HG02642 (cell line): ENCODE data around the gene TMEM121B.

Experiments used
- ATAC-seq: cut with Tn5 transposase; IDR thresholded peaks from one replicate; pipeline ENCODE4 v1.9.1; 2021; ENCODE audit warnings: mild to moderate bottlenecking; ENCODE audit not compliant: unreplicated experiment, poor library complexity

The TMEM121B gene

GRCh38 chr22:17097062-17097461 lies 24.1 kb downstream of the TMEM121B start:
- ATAC-seq: no peak

- ATAC-seq: no peak
Observed at GRCh38 chr22:17096071-17096470, 25.1 kb downstream of the TMEM121B start.

- ATAC-seq: no peak
Observed at GRCh38 chr22:17095538-17095937, 25.6 kb downstream of the TMEM121B start.

- ATAC-seq: no peak
Observed at GRCh38 chr22:17093081-17093480, 28.1 kb downstream of the TMEM121B start.

- no peak for ATAC-seq
Observed at GRCh38 chr22:17091851-17092250, 29.3 kb downstream of the TMEM121B start.

- ATAC-seq: no peak
Observed at GRCh38 chr22:17090550-17090949, 30.6 kb downstream of the TMEM121B start.

GRCh38 chr22:17087498-17088131 lies 33.5 kb downstream of the TMEM121B start:
- ATAC-seq: peak; percentile 38

GRCh38 chr22:17086788-17087497 lies 34.2 kb downstream of the TMEM121B start:
- no peak for ATAC-seq

- ATAC-seq: no peak
Observed at GRCh38 chr22:17086296-17086695, 34.9 kb downstream of the TMEM121B start.

- ATAC-seq: peak; percentile 16
Observed at GRCh38 chr22:17085277-17086181, 35.6 kb downstream of the TMEM121B start.

- peak; percentile 88 for ATAC-seq
Observed at GRCh38 chr22:17084554-17085276, 36.4 kb downstream of the TMEM121B start, which contains the start of gene IL17RA. Gene IL17RA (plus strand): TSS chr22:17085000. CDS start chr22:17085092, 92 bp downstream.

- no peak for ATAC-seq
Observed at GRCh38 chr22:17083811-17084441, 37.2 kb downstream of the TMEM121B start.

- ATAC-seq: no peak
Observed at GRCh38 chr22:17083255-17083654, 37.9 kb downstream of the TMEM121B start.

GRCh38 chr22:17079572-17079971 lies 41.6 kb downstream of the TMEM121B start:
- ATAC-seq: no peak

GRCh38 chr22:17077255-17077654 lies 43.9 kb downstream of the TMEM121B start:
- ATAC-seq: no peak

GRCh38 chr22:17074648-17075002 lies 46.5 kb downstream of the TMEM121B start:
- ATAC-seq: no peak

GRCh38 chr22:17072877-17073276 lies 48.3 kb downstream of the TMEM121B start:
- no peak for ATAC-seq
